DND-41 (cell line): ENCODE results near the gene IPCEF1.

Source experiments
- ATAC-seq: fragments of 200-7000 bp; cut with Tn5 transposase; 3 replicates; pipeline ENCODE4 v1.9.1; 2021; ENCODE audit warnings: low read depth; ENCODE audit not compliant: insufficient read depth
- DNase-seq: peaks from one replicate; pipeline ENCODE4 v3.0.0-alpha.2; 2020
- H2AFZ ChIP-seq: 2 replicates; pipeline ENCODE4 v1.6.0; 2012; ENCODE audit warnings: low read depth, low read length
- H3K27ac ChIP-seq: 2 replicates; pipeline ENCODE4 v1.5.1; 2012; ENCODE audit warnings: low read length, inconsistent platforms
- H3K27me3 ChIP-seq: fragments of 200-600 bp; sonication (generic); 2 replicates; pipeline ENCODE4 v1.6.0; 2012; ENCODE audit warnings: low read length, mild to moderate bottlenecking, inconsistent platforms; ENCODE audit not compliant: insufficient read depth, poor library complexity
- H3K36me3 ChIP-seq: 2 replicates; pipeline ENCODE4 v1.5.1; 2012; ENCODE audit warnings: low read length, inconsistent platforms; ENCODE audit not compliant: insufficient read depth
- H3K4me1 ChIP-seq: 2 replicates; pipeline ENCODE4 v1.5.1; 2012; ENCODE audit warnings: mild to moderate bottlenecking, low read length; ENCODE audit not compliant: insufficient read depth
- H3K4me2 ChIP-seq: 2 replicates; pipeline ENCODE4 v1.6.0; 2012; ENCODE audit warnings: mild to moderate bottlenecking, moderate library complexity, low read length, inconsistent platforms; ENCODE audit not compliant: insufficient read depth
- H3K4me3 ChIP-seq, 2 experiments: fragments of 200-600 bp in 1 of 2; shearing (Covaris generic) in 1 of 2; 2 replicates each; pipeline ENCODE4 v1.5.1; 2012 to 2016; ENCODE audit warnings: inconsistent platforms in 2 of 2, low read length in 2 of 2, mild to moderate bottlenecking in 2 of 2, low read depth in 1 of 2, moderate library complexity in 1 of 2
- H3K79me2 ChIP-seq: 2 replicates; pipeline ENCODE4 v1.6.0; 2012; ENCODE audit warnings: low read length, inconsistent platforms; ENCODE audit not compliant: insufficient read depth
- H3K9ac ChIP-seq: 2 replicates; pipeline ENCODE4 v1.6.0; 2012; ENCODE audit warnings: low read depth, mild to moderate bottlenecking, inconsistent platforms, low read length, moderate library complexity
- H3K9me3 ChIP-seq: 2 replicates; pipeline ENCODE4 v1.5.1; 2012; ENCODE audit warnings: low read length, moderate library complexity, mild to moderate bottlenecking, inconsistent platforms; ENCODE audit not compliant: insufficient read depth, severe bottlenecking
- H4K20me1 ChIP-seq: 2 replicates; pipeline ENCODE4 v1.6.0; 2012; ENCODE audit warnings: low read length; ENCODE audit not compliant: insufficient read depth
- CTCF ChIP-seq: IDR thresholded peaks from 2 replicates; pipeline ENCODE4 v1.5.1; 2012; ENCODE audit warnings: borderline replicate concordance, low read length, moderate library complexity, mild to moderate bottlenecking; ENCODE audit not compliant: poor library complexity, severe bottlenecking; ENCODE audit errors: extremely low read depth
- EZH2 ChIP-seq: IDR thresholded peaks from 3 replicates; pipeline ENCODE4 v1.6.1; 2012; ENCODE audit warnings: borderline replicate concordance, low read depth, mild to moderate bottlenecking, moderate library complexity, low read length, inconsistent platforms; ENCODE audit not compliant: severe bottlenecking

Gene IPCEF1

GRCh38 chr6:154295733-154296132 is 60.9 kb downstream of the IPCEF1 start:
- Histone ChIP-seq H3K27me3 (no peaks in the 10 kb centered on the region), H3K27ac (no peak overlapping the region), H3K36me3 (no peaks in the 10 kb centered on the region), H3K4me2 (no peak overlapping the region), H3K9ac (no peak overlapping the region), H3K4me1 (no peaks in the 10 kb centered on the region), H3K4me3 (no peak overlapping the region), H4K20me1 (no peaks in the 10 kb centered on the region), H3K79me2 (no peaks in the 10 kb centered on the region), H2AFZ (no peak overlapping the region), H3K9me3 (no peaks in the 10 kb centered on the region)
- ATAC-seq, result no peak
- DNase-seq, result no peak
- TF ChIP-seq EZH2 (no peak), CTCF (no peak)

GRCh38 chr6:154292855-154293519 is 63.6 kb downstream of the IPCEF1 start:
- H3K4me3 ChIP-seq, result no peak overlapping the region
- no peaks in the 10 kb centered on the region for H3K36me3 ChIP-seq
- H2AFZ ChIP-seq, result no peak overlapping the region
- no peak overlapping the region for H3K4me2 ChIP-seq
- no peak for DNase-seq
- H3K27me3 ChIP-seq, result no peaks in the 10 kb centered on the region
- H3K27ac ChIP-seq, result no peak overlapping the region
- no peaks in the 10 kb centered on the region for H3K4me1 ChIP-seq
- peaks cover 4% of the 10 kb centered on the region for H3K9me3 ChIP-seq
- no peak overlapping the region for H3K9ac ChIP-seq
- no peak for ATAC-seq
- H3K79me2 ChIP-seq, result no peaks in the 10 kb centered on the region
- TF ChIP-seq CTCF (no peak), EZH2 (no peak)
- H4K20me1 ChIP-seq, result no peaks in the 10 kb centered on the region

GRCh38 chr6:154292066-154292465 is 64.5 kb downstream of the IPCEF1 start:
- no peaks in the 10 kb centered on the region for H4K20me1 ChIP-seq

More at GRCh38 chr6:154292066-154292465, 64.5 kb downstream of the IPCEF1 start:
- H3K36me3 ChIP-seq, result no peaks in the 10 kb centered on the region
- no peak overlapping the region for H3K27ac ChIP-seq
- no peaks in the 10 kb centered on the region for H3K79me2 ChIP-seq
- TF ChIP-seq EZH2, result no peak
- no peak for TF ChIP-seq CTCF
- no peak overlapping the region for H2AFZ ChIP-seq
- no peak overlapping the region for H3K4me3 ChIP-seq
- DNase-seq (no peak), ATAC-seq (no peak)
- no peaks in the 10 kb centered on the region for H3K4me1 ChIP-seq
- peaks cover 4% of the 10 kb centered on the region for H3K9me3 ChIP-seq
- no peaks in the 10 kb centered on the region for H3K27me3 ChIP-seq
- H3K4me2 ChIP-seq, result no peak overlapping the region
- no peak overlapping the region for H3K9ac ChIP-seq
